ENCODE results near the gene UBE3D.

UBE3D gene

DNA sequence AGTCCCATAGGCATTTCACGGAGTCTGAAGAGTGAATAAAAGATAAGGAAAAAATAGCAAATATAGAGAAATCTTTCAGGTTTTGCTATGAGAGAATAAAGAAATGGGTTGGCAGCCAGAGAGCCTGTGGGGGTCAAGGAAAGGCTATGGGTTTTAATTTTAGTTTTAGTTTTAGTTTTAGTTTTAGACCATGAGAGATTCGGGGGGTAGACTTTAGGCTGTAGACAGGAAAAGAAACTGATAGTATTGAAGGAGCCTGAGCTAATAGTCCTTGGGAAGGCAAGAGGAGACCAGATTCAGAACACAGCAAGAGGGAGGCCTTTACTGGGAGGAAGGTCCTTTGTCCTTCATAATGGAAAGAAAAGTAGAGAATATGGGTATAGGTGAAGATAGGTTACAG, 21.1 kb upstream of the UBE3D start:
- no peak for ATAC-seq
- no peak for TF ChIP-seq ZFP30 (CRISPR knock-in tag; IDR thresholded peaks at IDR 0.05)
- no peak for TF ChIP-seq RARB (CRISPR knock-in tag; IDR thresholded peaks at IDR 0.05)
- no peak for TF ChIP-seq GLIS3 (CRISPR knock-in tag; IDR thresholded peaks at IDR 0.05)
- TF ChIP-seq, protein P1, sequence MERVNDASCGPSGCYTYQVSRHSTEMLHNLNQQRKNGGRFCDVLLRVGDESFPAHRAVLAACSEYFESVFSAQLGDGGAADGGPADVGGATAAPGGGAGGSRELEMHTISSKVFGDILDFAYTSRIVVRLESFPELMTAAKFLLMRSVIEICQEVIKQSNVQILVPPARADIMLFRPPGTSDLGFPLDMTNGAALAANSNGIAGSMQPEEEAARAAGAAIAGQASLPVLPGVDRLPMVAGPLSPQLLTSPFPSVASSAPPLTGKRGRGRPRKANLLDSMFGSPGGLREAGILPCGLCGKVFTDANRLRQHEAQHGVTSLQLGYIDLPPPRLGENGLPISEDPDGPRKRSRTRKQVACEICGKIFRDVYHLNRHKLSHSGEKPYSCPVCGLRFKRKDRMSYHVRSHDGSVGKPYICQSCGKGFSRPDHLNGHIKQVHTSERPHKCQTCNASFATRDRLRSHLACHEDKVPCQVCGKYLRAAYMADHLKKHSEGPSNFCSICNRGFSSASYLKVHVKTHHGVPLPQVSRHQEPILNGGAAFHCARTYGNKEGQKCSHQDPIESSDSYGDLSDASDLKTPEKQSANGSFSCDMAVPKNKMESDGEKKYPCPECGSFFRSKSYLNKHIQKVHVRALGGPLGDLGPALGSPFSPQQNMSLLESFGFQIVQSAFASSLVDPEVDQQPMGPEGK (CRISPR knock-in tag; IDR thresholded peaks at IDR 0.05; ENCODE audit: borderline replicate concordance) = no peak
- no peak for TF ChIP-seq ISL1 (CRISPR knock-in tag; IDR thresholded peaks at IDR 0.05)
- no peak for TF ChIP-seq ESRRG (CRISPR knock-in tag; IDR thresholded peaks at IDR 0.05)
- TF ChIP-seq, protein P2, sequence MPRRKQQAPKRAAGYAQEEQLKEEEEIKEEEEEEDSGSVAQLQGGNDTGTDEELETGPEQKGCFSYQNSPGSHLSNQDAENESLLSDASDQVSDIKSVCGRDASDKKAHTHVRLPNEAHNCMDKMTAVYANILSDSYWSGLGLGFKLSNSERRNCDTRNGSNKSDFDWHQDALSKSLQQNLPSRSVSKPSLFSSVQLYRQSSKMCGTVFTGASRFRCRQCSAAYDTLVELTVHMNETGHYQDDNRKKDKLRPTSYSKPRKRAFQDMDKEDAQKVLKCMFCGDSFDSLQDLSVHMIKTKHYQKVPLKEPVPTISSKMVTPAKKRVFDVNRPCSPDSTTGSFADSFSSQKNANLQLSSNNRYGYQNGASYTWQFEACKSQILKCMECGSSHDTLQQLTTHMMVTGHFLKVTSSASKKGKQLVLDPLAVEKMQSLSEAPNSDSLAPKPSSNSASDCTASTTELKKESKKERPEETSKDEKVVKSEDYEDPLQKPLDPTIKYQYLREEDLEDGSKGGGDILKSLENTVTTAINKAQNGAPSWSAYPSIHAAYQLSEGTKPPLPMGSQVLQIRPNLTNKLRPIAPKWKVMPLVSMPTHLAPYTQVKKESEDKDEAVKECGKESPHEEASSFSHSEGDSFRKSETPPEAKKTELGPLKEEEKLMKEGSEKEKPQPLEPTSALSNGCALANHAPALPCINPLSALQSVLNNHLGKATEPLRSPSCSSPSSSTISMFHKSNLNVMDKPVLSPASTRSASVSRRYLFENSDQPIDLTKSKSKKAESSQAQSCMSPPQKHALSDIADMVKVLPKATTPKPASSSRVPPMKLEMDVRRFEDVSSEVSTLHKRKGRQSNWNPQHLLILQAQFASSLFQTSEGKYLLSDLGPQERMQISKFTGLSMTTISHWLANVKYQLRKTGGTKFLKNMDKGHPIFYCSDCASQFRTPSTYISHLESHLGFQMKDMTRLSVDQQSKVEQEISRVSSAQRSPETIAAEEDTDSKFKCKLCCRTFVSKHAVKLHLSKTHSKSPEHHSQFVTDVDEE (CRISPR knock-in tag; IDR thresholded peaks at IDR 0.05) = no peak
- TF ChIP-seq ARNTL (CRISPR knock-in tag; IDR thresholded peaks at IDR 0.05; ENCODE audit: borderline replicate concordance, low read depth) = no peak
- TF ChIP-seq, protein P3, sequence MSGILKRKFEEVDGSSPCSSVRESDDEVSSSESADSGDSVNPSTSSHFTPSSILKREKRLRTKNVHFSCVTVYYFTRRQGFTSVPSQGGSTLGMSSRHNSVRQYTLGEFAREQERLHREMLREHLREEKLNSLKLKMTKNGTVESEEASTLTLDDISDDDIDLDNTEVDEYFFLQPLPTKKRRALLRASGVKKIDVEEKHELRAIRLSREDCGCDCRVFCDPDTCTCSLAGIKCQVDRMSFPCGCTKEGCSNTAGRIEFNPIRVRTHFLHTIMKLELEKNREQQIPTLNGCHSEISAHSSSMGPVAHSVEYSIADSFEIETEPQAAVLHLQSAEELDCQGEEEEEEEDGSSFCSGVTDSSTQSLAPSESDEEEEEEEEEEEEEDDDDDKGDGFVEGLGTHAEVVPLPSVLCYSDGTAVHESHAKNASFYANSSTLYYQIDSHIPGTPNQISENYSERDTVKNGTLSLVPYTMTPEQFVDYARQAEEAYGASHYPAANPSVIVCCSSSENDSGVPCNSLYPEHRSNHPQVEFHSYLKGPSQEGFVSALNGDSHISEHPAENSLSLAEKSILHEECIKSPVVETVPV (CRISPR knock-in tag; IDR thresholded peaks at IDR 0.05) = no peak
- no peak for TF ChIP-seq ZNF70 (CRISPR knock-in tag; IDR thresholded peaks at IDR 0.05)
- no peak for TF ChIP-seq BACH2 (CRISPR knock-in tag; IDR thresholded peaks at IDR 0.05; ENCODE audit: borderline replicate concordance)
- TF ChIP-seq TCF4 (CRISPR knock-in tag; IDR thresholded peaks at IDR 0.05; ENCODE audit: borderline replicate concordance) = no peak
- no peak for TF ChIP-seq PPARA (CRISPR knock-in tag; IDR thresholded peaks at IDR 0.05; ENCODE audit: borderline replicate concordance)

DNA sequence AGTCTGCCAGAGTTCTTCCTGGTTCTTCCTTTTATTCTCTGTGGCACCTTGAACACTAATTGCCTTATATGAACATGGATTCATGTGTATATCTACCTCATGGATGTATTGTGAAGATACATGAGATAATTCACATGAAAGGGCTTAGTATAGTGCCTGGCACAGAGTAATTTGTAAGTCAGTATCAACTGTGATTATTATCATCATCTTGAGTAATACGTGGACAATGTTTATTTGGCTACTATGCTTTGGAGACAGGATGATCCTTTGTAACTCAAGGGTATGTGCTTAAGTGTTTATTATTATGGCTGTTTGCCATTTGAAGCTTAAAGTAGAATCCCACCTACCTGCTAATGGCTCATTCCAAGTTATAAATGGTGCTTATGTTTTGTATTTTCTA, 17.8 kb upstream of the UBE3D start:
- no peak for ATAC-seq
- TF ChIP-seq ARNTL (CRISPR knock-in tag; IDR thresholded peaks at IDR 0.05; ENCODE audit: borderline replicate concordance, low read depth) (no peak), ZNF565 (CRISPR knock-in tag; conservative IDR thresholded peaks at IDR 0.05; ENCODE audit: low read depth) (no peak), ZNF8 (CRISPR knock-in tag; IDR thresholded peaks at IDR 0.05) (no peak), TCF4 (CRISPR knock-in tag; IDR thresholded peaks at IDR 0.05; ENCODE audit: borderline replicate concordance) (no peak), ISL1 (CRISPR knock-in tag; IDR thresholded peaks at IDR 0.05) (no peak), ZNF70 (CRISPR knock-in tag; IDR thresholded peaks at IDR 0.05) (no peak), ZFP3 (CRISPR knock-in tag; IDR thresholded peaks at IDR 0.05) (no peak), PPARA (CRISPR knock-in tag; IDR thresholded peaks at IDR 0.05; ENCODE audit: borderline replicate concordance) (no peak), ESRRG (CRISPR knock-in tag; IDR thresholded peaks at IDR 0.05) (no peak)
- TF ChIP-seq, protein P4, sequence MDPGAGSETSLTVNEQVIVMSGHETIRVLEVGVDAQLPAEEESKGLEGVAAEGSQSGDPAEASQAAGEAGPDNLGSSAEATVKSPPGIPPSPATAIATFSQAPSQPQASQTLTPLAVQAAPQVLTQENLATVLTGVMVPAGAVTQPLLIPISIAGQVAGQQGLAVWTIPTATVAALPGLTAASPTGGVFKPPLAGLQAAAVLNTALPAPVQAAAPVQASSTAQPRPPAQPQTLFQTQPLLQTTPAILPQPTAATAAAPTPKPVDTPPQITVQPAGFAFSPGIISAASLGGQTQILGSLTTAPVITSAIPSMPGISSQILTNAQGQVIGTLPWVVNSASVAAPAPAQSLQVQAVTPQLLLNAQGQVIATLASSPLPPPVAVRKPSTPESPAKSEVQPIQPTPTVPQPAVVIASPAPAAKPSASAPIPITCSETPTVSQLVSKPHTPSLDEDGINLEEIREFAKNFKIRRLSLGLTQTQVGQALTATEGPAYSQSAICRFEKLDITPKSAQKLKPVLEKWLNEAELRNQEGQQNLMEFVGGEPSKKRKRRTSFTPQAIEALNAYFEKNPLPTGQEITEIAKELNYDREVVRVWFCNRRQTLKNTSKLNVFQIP (CRISPR knock-in tag; IDR thresholded peaks at IDR 0.05; ENCODE audit: borderline replicate concordance, low read depth) = no peak
- TF ChIP-seq, protein P2 (CRISPR knock-in tag; IDR thresholded peaks at IDR 0.05) = no peak
- TF ChIP-seq, protein P5, sequence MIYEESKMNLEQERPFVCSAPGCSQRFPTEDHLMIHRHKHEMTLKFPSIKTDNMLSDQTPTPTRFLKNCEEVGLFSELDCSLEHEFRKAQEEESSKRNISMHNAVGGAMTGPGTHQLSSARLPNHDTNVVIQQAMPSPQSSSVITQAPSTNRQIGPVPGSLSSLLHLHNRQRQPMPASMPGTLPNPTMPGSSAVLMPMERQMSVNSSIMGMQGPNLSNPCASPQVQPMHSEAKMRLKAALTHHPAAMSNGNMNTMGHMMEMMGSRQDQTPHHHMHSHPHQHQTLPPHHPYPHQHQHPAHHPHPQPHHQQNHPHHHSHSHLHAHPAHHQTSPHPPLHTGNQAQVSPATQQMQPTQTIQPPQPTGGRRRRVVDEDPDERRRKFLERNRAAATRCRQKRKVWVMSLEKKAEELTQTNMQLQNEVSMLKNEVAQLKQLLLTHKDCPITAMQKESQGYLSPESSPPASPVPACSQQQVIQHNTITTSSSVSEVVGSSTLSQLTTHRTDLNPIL (CRISPR knock-in tag; IDR thresholded peaks at IDR 0.05; ENCODE audit: low read depth) = no peak

Measured in SK-N-SH treated with all-trans-retinoic acid at 6 μM for 48 hours (cell line).